ENCODE measurements around the gene RAB26. TPM values are rescaled to one million over a fixed set of nuclear protein-coding genes. Genes with fewer than 3 reads are reported as not detected.

RAB26 gene
- total and polyA plus RNA-seq, 2 of the 13 experiments (the other 11 are each of a cell fraction or from before 2014, with no cell fraction given) = 0.86 to 3.6 TPM

DNA sequence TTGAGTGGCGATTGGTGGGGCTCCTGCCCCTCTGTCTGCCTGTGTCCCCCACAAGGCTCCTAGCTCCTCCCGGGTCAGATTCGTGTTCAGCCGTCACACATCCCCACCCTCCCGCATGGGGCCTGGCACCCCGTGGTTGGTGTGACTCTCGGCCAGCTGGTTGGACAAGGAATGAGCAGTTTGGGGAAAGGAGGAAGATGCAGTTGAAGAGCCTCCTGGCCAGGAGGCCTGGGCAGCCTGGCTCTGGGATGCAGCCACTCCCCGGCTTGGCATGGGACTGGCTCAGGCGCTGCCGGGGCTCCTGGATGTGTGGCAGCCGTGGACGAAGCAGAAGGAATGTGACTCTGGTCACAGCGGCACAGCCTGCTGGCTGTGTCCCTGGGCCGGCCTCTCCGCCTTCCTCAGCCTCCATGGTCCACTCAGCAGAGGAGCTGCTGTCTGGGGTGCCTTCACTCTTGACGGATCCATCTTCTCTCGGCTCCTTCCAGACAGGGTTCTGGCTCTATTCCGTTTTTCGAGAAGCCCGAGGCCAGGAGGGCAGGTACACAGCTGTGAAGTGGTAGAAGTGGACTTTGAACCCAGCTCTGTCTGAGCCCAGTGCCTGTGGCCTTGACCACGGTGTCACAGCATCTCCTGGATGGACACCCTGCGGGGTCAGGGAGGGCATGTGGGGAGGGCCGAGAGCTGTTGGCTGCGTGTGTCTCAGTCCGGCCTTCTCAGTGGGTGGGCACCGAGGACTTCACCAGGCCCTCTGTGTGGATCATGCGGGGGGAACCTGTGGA, 9.2 kb downstream of the RAB26 start:
- H2AFZ ChIP-seq (ENCODE audit: low read length) = no peak overlapping the region
- H3K4me3 ChIP-seq (replicated peaks in 1 of 3; ENCODE audit: insufficient read depth in 1 of 3, low read depth in 2 of 3, low read length in 3 of 3) = peak overlapping the region; percentile 91 to 98 (median 95); a peak in 5 of 6 replicates
- CTCF ChIA-PET (ENCODE audit: low intra/inter-chr PET ratio, low total read pairs) = no interaction called here
- FAIRE-seq (peak; percentile 95), DNase-seq (ENCODE audit: low spot score) (peak; percentile 85), ATAC-seq (peak; percentile 8)
- H3K4me1 ChIP-seq (ENCODE audit: insufficient read depth, low read length) = peaks cover 74% of the 10 kb centered on the region
- peak overlapping the region; percentile 95 for H3K4me2 ChIP-seq (ENCODE audit: low read depth, low read length)
- 16% methylated on average over 7 of the region's 27 CpGs for WGBS (ENCODE audit: low lambda C conversion rate)
- no peaks in the 10 kb centered on the region for H3K9me3 ChIP-seq (ENCODE audit: low read length)
- H3K36me3 ChIP-seq (replicated peaks in 1 of 2; ENCODE audit: control insufficient read depth in 1 of 2, insufficient read depth in 2 of 2, low read length in 2 of 2) = peaks cover 0 to 6% of the 10 kb centered on the region in 2 experiments
- in situ Hi-C loops (cut with HindIII; ENCODE audit: extremely low pct_ligation_motif_present, low pct_unique_long_range_greater_than_20kb) (no loop called here), intact Hi-C loops (cut with micrococcal nuclease; ENCODE audit: unreplicated experiment) (no loop called here)
- H3K9ac ChIP-seq (ENCODE audit: insufficient read depth, low read depth, low read length) = peak overlapping the region; percentile 84
- H3K27me3 ChIP-seq (ENCODE audit: control insufficient read depth in 1 of 2, insufficient read depth in 2 of 2, low read length in 2 of 2) = no peaks in the 10 kb centered on the region; a peak in 1 of 5 replicates
- POLR2A ChIA-PET = interaction anchor here (0.7 to 4.0 kb wide), 14 partner anchors 9 to 217 kb away, joined by 3 to 37 read pairs (median 4); partner anchors contain the start of genes ECI1, RAB26 and RPS2
- no TSS peak for BruUV-seq (replicated peaks)
- peak overlapping the region; percentile 61 for H3K27ac ChIP-seq (ENCODE audit: extremely low read length, insufficient read depth, low read length)
- peaks cover 76% of the 10 kb centered on the region for H3K79me2 ChIP-seq (ENCODE audit: insufficient read depth, low read length)
- peaks cover 61% of the 10 kb centered on the region for H4K20me1 ChIP-seq (ENCODE audit: insufficient read depth, low read length)
- TF ChIP-seq KDM3A (CRISPR knock-in tag; IDR thresholded peaks at IDR 0.05; ENCODE audit: low read depth) (peak; percentile 80; the same call in 1 of the 2 replicates), ZNF552 (CRISPR knock-in tag; IDR thresholded peaks at IDR 0.05; ENCODE audit: borderline replicate concordance) (peak; percentile 12; the same call in 1 of the 2 replicates), JDP2 (CRISPR knock-in tag; IDR thresholded peaks at IDR 0.05; ENCODE audit: borderline replicate concordance) (no peak), ZNF878 (CRISPR knock-in tag; IDR thresholded peaks at IDR 0.05) (no peak), SUZ12 (IDR thresholded peaks at IDR 0.05; ENCODE audit: low read depth, low read length) (no peak), ZIK1 (CRISPR knock-in tag; IDR thresholded peaks at IDR 0.05; ENCODE audit: borderline replicate concordance, low read depth) (no peak), ZNF790 (CRISPR knock-in tag; IDR thresholded peaks at IDR 0.05; ENCODE audit: borderline replicate concordance) (no peak), AKAP8 (CRISPR knock-in tag; IDR thresholded peaks at IDR 0.05) (peak; percentile 93; the same call in 1 of the 2 replicates), ADNP (CRISPR knock-in tag; IDR thresholded peaks at IDR 0.05) (no peak)
- TF ChIP-seq, protein P1, sequence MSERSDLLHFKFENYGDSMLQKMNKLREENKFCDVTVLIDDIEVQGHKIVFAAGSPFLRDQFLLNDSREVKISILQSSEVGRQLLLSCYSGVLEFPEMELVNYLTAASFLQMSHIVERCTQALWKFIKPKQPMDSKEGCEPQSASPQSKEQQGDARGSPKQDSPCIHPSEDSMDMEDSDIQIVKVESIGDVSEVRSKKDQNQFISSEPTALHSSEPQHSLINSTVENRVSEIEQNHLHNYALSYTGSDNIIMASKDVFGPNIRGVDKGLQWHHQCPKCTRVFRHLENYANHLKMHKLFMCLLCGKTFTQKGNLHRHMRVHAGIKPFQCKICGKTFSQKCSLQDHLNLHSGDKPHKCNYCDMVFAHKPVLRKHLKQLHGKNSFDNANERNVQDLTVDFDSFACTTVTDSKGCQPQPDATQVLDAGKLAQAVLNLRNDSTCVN (CRISPR knock-in tag; IDR thresholded peaks at IDR 0.05; ENCODE audit: borderline replicate concordance) = peak; percentile 69; the same call in 1 of the 2 replicates
- TF ChIP-seq, protein P2, sequence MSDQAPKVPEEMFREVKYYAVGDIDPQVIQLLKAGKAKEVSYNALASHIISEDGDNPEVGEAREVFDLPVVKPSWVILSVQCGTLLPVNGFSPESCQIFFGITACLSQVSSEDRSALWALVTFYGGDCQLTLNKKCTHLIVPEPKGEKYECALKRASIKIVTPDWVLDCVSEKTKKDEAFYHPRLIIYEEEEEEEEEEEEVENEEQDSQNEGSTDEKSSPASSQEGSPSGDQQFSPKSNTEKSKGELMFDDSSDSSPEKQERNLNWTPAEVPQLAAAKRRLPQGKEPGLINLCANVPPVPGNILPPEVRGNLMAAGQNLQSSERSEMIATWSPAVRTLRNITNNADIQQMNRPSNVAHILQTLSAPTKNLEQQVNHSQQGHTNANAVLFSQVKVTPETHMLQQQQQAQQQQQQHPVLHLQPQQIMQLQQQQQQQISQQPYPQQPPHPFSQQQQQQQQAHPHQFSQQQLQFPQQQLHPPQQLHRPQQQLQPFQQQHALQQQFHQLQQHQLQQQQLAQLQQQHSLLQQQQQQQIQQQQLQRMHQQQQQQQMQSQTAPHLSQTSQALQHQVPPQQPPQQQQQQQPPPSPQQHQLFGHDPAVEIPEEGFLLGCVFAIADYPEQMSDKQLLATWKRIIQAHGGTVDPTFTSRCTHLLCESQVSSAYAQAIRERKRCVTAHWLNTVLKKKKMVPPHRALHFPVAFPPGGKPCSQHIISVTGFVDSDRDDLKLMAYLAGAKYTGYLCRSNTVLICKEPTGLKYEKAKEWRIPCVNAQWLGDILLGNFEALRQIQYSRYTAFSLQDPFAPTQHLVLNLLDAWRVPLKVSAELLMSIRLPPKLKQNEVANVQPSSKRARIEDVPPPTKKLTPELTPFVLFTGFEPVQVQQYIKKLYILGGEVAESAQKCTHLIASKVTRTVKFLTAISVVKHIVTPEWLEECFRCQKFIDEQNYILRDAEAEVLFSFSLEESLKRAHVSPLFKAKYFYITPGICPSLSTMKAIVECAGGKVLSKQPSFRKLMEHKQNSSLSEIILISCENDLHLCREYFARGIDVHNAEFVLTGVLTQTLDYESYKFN (CRISPR knock-in tag; conservative IDR thresholded peaks at IDR 0.05) = peak; percentile 94
- TF ChIP-seq, protein P3, sequence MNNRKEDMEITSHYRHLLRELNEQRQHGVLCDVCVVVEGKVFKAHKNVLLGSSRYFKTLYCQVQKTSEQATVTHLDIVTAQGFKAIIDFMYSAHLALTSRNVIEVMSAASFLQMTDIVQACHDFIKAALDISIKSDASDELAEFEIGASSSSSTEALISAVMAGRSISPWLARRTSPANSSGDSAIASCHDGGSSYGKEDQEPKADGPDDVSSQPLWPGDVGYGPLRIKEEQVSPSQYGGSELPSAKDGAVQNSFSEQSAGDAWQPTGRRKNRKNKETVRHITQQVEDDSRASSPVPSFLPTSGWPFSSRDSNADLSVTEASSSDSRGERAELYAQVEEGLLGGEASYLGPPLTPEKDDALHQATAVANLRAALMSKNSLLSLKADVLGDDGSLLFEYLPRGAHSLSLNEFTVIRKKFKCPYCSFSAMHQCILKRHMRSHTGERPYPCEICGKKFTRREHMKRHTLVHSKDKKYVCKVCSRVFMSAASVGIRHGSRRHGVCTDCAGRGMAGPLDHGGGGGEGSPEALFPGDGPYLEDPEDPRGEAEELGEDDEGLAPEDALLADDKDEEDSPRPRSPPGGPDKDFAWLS (CRISPR knock-in tag; IDR thresholded peaks at IDR 0.05; ENCODE audit: borderline replicate concordance) = no peak
